Activated T-cell treated with anti-CD3 and anti-CD28 coated beads, Interleukin-2, amount 50 U/mL, for 72 hours (primary cell): Measurements from ENCODE around the gene ZNF132. TPM values are rescaled to one million over a fixed set of nuclear protein-coding genes. Genes with fewer than 3 reads are reported as not detected.
A peak's percentile ranks its signal among the peaks of the same experiment; 100 is the strongest.
"Not testable (repeated sequence)": the region's sequence is repeated elsewhere in the genome, so short reads cannot be mapped to it uniquely, and the experiment has no call there.

Experiments
- ATAC-seq, 2 donors: fragments of 150-1000 bp; cut with Tn5 transposase; replicated peaks in 1 of 2; 2 replicates each; pipeline ENCODE4 v1.10.0; 2021; ENCODE audit warnings: moderate library complexity in 2 of 2, mild to moderate bottlenecking in 1 of 2
- DNase-seq, 2 donors: peaks; one replicate each; pipeline ENCODE4 v3.0.0; 2021 to 2022; ENCODE audit warnings: mixed read lengths in 1 of 2
- H3K27ac Mint-ChIP-seq: one replicate; pipeline ENCODE4 v1.8.0; 2022; ENCODE audit warnings: mild to moderate bottlenecking, moderate library complexity, mixed read lengths
- H3K27me3 Mint-ChIP-seq: one replicate; pipeline ENCODE4 v1.8.0; 2022; ENCODE audit warnings: low read depth, mixed read lengths
- H3K36me3 Mint-ChIP-seq, 2 donors: one replicate each; pipeline ENCODE4 v1.8.0; 2022; ENCODE audit warnings: mixed read lengths in 2 of 2, mild to moderate bottlenecking in 1 of 2; ENCODE audit not compliant: insufficient read depth in 2 of 2
- H3K4me1 Mint-ChIP-seq: one replicate; pipeline ENCODE4 v1.8.0; 2022; ENCODE audit warnings: low read depth, mixed read lengths
- H3K4me3 Mint-ChIP-seq, 2 donors: one replicate each; pipeline ENCODE4 v1.8.0; 2022; ENCODE audit warnings: mild to moderate bottlenecking in 2 of 2, mixed read lengths in 2 of 2, moderate library complexity in 2 of 2
- H3K9me3 Mint-ChIP-seq, 2 donors: one replicate each; pipeline ENCODE4 v1.8.0; 2022; ENCODE audit warnings: mixed read lengths in 2 of 2
- total RNA-seq, 2 donors: library from RNA; stranded (reverse); gene quantifications; one replicate each; pipeline ENCODE4 v1.2.3, GENCODE V29; 2022

Gene ZNF132
- total RNA-seq, 2 donors from 2014 or later, result 2.6 to 3.5 TPM

DNA sequence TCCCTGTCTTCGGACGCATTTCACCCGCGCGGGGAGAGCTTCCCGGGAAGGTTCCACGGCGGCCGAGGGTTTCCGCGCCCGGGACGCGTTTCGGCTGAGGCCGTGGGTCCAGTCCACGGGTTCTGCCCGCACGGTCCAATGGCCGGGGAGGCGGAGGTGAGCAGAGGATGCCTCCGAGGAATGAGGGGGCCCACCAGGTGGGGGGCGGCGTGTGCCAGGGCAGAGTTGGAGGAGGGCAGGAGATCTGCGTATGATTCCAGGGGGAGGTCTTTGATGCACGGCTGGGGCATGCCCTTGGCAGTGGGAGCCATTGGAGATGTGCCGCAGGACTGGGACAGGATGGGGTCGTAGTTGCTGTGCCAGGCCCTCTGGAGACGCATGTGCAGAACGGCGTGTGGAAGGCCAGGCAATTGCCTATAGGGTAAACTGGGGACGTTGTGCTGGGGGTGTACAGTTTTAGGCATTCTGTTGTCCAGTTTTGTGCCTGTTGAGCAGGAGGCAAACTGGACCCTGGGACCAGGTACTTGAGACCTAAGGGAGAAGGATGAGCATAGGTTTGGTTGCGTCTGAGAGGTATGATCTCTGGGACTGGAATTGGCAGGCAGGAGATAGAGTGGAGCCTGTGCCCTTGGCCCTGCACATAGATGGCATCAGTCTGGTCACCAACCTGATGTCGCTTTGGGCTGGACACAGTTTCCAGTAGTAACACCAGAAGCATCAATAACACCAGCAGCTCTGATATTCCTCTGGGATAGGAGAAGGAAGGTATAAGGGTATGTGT, 30.8 kb downstream of the ZNF132 start:
- Mint-ChIP-seq H3K4me3 (peak overlapping the region; percentile 81 to 91), H3K4me1 (peaks cover 31% of the 10 kb centered on the region), H3K27ac (peak overlapping the region; percentile 19), H3K27me3 (no peaks in the 10 kb centered on the region), H3K36me3 (peaks cover 2% of the 10 kb centered on the region in 2 donors), H3K9me3 (no peaks in the 10 kb centered on the region)
- ATAC-seq, result peak; percentile 10 to 24
- peak; percentile 30 to 35 for DNase-seq

GRCh38 chr19:58408152-58409009, 31.6 kb downstream of the ZNF132 start, which contains the start of gene ZNF584:
ZNF584 (plus strand) TSS chr19:58408649; CDS start chr19:58409148, 499 bp downstream.
- Mint-ChIP-seq H3K27me3 (no peaks in the 10 kb centered on the region), H3K4me1 (peaks cover 31% of the 10 kb centered on the region), H3K9me3 (no peaks in the 10 kb centered on the region), H3K4me3 (peak within 1 kb of the TSS; percentile 81 to 91), H3K27ac (peak within 1 kb of the TSS; percentile 90), H3K36me3 (peaks cover 2% of the 10 kb centered on the region in 2 donors)
- DNase-seq, result peak; percentile 95 to 96
- peak; percentile 96 to 97 for ATAC-seq

DNA sequence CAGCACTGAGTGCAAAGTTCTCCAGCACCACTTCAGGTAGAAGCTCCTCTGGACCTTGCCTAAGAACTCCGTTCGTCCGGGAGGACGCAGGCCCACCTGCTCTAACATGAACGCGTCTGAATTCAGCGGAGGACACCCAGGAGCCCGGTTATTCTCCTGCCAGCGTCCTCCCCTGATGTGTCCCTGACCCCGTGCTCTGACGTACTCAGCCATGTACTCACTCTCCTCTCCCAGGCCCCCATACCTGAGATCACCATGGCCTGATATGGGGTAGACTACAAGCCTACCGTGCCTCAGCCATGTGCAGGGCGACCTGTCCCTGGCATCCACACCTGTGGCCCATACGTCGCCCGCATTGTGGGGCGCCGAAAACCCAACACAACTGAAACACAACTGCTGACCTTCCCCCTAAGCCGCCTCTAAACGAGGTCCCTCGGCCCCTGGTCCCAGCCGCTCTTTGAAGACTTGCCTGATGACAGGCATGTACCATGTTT, 32.2 kb downstream of the ZNF132 start:
- Mint-ChIP-seq H3K27ac (peak overlapping the region; percentile 34), H3K36me3 (peaks cover 0 to 2% of the 10 kb centered on the region in 2 donors), H3K9me3 (no peaks in the 10 kb centered on the region), H3K27me3 (no peaks in the 10 kb centered on the region), H3K4me3 (peak overlapping the region; percentile 81 to 91), H3K4me1 (peaks cover 31% of the 10 kb centered on the region)
- ATAC-seq, result peak in 1 of 2 donors; percentile 5
- no peak for DNase-seq

GRCh38 chr19:58406818-58407657, 32.9 kb downstream of the ZNF132 start:
- no peaks in the 10 kb centered on the region for H3K27me3 Mint-ChIP-seq

DNA sequence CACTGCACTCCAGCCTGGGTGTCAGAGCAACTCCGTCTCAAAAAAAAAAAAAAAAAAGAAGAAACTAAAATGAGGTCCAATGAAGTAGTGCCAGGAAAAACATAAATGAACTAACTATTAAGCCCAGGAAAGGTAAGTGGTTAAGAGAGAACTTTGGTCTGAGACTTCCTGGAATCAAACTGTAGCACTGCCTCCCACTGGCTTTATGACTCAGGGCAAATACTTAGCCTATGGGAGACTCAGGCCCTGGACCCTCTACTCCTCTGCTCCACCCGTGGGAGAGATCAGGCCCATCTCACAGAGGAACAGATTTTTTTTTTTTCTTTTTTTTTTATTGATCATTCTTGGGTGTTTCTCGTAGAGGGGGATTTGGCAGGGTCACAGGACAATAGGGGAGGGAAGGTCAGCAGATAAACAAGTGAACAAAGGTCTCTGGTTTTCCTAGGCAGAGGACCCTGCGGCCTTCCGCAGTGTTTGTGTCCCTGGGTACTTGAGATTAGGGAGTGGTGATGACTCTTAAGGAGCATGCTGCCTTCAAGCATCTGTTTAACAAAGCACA, 36.0 kb downstream of the ZNF132 start:
- DNase-seq, H3K9me3 Mint-ChIP-seq, H3K4me3 Mint-ChIP-seq, H3K36me3 Mint-ChIP-seq, H3K27me3 Mint-ChIP-seq, ATAC-seq, H3K27ac Mint-ChIP-seq: not testable (repeated sequence)
- peaks cover 40% of the 10 kb centered on the region for H3K4me1 Mint-ChIP-seq

More at GRCh38 chr19:58406818-58407657, 32.9 kb downstream of the ZNF132 start:
- no peaks in the 10 kb centered on the region for H3K9me3 Mint-ChIP-seq
- ATAC-seq (no peak), DNase-seq (no peak)
- peaks cover 36% of the 10 kb centered on the region for H3K4me1 Mint-ChIP-seq
- no peak overlapping the region for H3K27ac Mint-ChIP-seq
- peaks cover 0 to 2% of the 10 kb centered on the region in 2 donors for H3K36me3 Mint-ChIP-seq
- H3K4me3 Mint-ChIP-seq, result peak overlapping the region; percentile 81 to 91

- Mint-ChIP-seq H3K4me3 (peak overlapping the region; percentile 90 to 92), H3K27ac (no peak overlapping the region), H3K4me1 (peaks cover 27% of the 10 kb centered on the region), H3K27me3 (no peaks in the 10 kb centered on the region), H3K36me3 (peaks cover 0 to 1% of the 10 kb centered on the region in 2 donors), H3K9me3 (no peaks in the 10 kb centered on the region)
- DNase-seq (no peak), ATAC-seq (no peak)
These were observed 38.0 kb downstream of the ZNF132 start for GRCh38 chr19:58401840-58402421.

- ATAC-seq, result peak; percentile 97 to 99
- peak overlapping the region; percentile 84 for H3K27ac Mint-ChIP-seq
- H3K36me3 Mint-ChIP-seq, result peaks cover 0 to 1% of the 10 kb centered on the region in 2 donors
- no peaks in the 10 kb centered on the region for H3K9me3 Mint-ChIP-seq
- peaks cover 22% of the 10 kb centered on the region for H3K4me1 Mint-ChIP-seq
- DNase-seq, result peak; percentile 98 to 99
- peak overlapping the region; percentile 90 to 92 for H3K4me3 Mint-ChIP-seq
- no peaks in the 10 kb centered on the region for H3K27me3 Mint-ChIP-seq
These were observed 38.8 kb downstream of the ZNF132 start for GRCh38 chr19:58400916-58401839.

DNA sequence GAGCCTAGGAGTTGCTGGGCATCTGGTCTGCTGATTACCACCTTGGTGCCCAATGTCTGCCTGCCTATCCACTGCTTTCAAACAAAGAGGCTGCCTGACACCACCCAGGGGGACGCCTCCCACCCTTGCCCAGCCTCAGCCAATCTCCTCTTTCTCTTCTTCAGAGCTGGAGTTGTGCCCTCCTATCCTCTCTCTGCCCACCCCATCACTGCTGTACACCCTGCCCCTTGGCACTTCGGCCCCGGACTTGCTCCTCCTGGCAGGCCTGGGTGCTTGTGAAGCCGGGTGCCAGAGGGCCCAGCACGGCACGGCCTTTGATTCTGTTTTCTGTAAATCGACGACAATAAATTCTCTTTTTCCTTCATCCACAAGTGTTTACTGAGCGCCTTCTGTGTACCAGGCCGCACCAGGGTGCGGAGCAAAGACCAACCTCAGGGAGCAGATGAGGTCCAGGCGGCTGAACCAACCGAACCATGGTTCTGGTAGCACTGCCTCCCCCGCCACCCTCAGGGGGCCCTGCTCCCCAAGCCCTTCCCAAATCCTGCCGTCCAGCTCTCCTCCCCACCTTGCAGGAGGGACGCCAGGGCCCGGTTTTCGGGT, 39.5 kb downstream of the ZNF132 start:
- ATAC-seq (no peak), DNase-seq (no peak)
- Mint-ChIP-seq H3K4me1 (peaks cover 22% of the 10 kb centered on the region), H3K36me3 (peaks cover 1 to 2% of the 10 kb centered on the region in 2 donors), H3K9me3 (no peaks in the 10 kb centered on the region), H3K27ac (no peak overlapping the region), H3K4me3 (peak overlapping the region; percentile 90 to 92), H3K27me3 (no peaks in the 10 kb centered on the region)

GRCh38 chr19:58399903-58400302, 40.0 kb downstream of the ZNF132 start:
- no peak overlapping the region for H3K27ac Mint-ChIP-seq

DNA sequence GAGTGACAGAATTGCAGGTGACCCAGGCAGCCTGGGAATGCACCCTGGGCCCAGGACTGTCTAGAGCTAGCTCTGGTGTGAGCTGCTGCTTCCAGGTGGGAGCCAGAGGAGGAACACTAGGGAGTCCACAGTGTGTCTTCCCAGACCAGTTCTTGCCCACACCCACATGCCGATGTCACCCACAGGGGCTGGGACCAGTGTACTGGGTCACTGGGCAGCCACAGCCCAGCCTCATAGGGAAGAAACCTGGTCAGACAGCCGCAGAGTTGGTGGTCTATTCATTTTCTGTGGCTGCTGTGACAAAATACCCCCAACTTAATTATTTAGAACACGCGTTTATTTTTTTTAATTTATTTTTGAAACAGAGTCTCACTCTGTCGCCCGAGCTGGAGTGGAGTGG, 41.4 kb downstream of the ZNF132 start:
- DNase-seq (no peak), ATAC-seq (no peak)
- Mint-ChIP-seq H3K36me3 (peaks cover 8 to 15% of the 10 kb centered on the region in 2 donors), H3K4me1 (peaks cover 32% of the 10 kb centered on the region), H3K4me3 (no peak overlapping the region), H3K27ac (no peak overlapping the region), H3K9me3 (no peaks in the 10 kb centered on the region), H3K27me3 (no peaks in the 10 kb centered on the region)

More at GRCh38 chr19:58399903-58400302, 40.0 kb downstream of the ZNF132 start:
- Mint-ChIP-seq H3K4me1 (peaks cover 22% of the 10 kb centered on the region), H3K27me3 (no peaks in the 10 kb centered on the region), H3K9me3 (no peaks in the 10 kb centered on the region), H3K36me3 (peaks cover 1 to 2% of the 10 kb centered on the region in 2 donors), H3K4me3 (peak overlapping the region in 1 of 2 donors; percentile 17)
- ATAC-seq (no peak), DNase-seq (no peak)

DNA sequence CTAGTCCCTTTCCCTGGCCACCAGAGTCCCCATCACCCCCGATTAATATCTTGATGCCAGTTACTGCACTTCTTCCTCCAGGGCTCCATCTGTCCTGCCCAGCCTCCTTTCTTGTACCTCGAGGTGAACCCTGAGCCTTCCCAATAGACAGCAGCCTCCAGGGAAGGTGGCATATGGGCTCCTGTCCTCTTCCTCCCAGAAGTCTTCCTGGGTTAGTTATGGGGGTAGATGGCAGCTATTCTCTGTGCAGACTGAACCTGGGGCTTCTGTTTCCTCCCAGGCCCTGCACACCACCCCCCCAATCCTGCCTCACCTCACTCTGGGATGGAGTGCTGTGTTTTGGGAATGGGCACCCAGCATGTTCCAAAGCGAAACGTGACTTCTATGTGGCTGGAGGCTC, 41.9 kb downstream of the ZNF132 start:
- ATAC-seq (no peak), DNase-seq (no peak)
- H3K4me1 Mint-ChIP-seq, result peaks cover 34% of the 10 kb centered on the region
- no peak overlapping the region for H3K4me3 Mint-ChIP-seq
- peaks cover 8 to 17% of the 10 kb centered on the region in 2 donors for H3K36me3 Mint-ChIP-seq
- no peak overlapping the region for H3K27ac Mint-ChIP-seq
- H3K9me3 Mint-ChIP-seq, result no peaks in the 10 kb centered on the region
- no peaks in the 10 kb centered on the region for H3K27me3 Mint-ChIP-seq
